ENCODE measurements around the gene LIF.
"Not testable (repeated sequence)": the region's sequence is repeated elsewhere in the genome, so short reads cannot be mapped to it uniquely, and the experiment has no call there.

Gene LIF

DNA sequence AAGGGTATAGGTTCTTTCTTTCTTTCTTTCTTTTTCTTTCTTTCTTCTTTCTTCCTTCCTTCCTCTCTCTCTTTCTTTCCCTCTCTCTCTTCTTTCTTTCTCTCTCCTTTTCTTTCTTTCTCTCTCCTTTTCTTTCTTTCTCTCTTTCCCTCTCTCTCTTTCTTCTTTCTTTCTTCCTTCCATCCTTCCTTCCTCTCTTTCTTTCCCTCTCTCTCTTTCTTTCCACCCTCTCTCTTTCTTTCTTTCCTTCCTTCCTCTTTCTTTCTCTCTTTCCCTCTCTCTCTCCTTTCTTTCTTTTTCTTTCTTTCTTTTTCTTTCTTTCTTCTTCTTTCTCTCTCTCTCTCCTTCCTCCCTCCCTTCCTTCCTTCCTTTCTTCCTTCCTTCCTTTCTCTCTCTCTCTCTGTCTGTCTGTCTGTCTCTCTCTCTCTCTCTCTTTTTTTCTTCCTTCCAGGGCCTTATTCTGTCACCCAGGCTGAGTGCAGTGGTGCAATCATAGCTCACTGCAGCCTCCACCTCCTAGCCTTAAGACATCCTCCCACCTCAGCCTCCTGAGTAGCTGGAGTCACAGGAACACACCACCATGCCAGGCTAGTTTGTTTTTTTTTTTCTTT is 26.8 kb downstream of the LIF start:
- Histone ChIP-seq H3K36me3 (no peaks in the 10 kb centered on the region), H3K27me3 (no peaks in the 10 kb centered on the region), H3K4me3 (ENCODE audit: low read depth in 1 of 2, low read length in 1 of 2) (no peak overlapping the region), H3K27ac (peak overlapping the region; percentile 91), H3K9me3 (no peaks in the 10 kb centered on the region), H3K4me1 (ENCODE audit: control insufficient read depth in 1 of 2, insufficient read depth in 1 of 2, low read depth in 1 of 2, low read length in 1 of 2) (peaks cover 57 to 59% of the 10 kb centered on the region in 2 experiments)
- no peak for TF ChIP-seq CTCF (IDR thresholded peaks at IDR 0.05)

DNA sequence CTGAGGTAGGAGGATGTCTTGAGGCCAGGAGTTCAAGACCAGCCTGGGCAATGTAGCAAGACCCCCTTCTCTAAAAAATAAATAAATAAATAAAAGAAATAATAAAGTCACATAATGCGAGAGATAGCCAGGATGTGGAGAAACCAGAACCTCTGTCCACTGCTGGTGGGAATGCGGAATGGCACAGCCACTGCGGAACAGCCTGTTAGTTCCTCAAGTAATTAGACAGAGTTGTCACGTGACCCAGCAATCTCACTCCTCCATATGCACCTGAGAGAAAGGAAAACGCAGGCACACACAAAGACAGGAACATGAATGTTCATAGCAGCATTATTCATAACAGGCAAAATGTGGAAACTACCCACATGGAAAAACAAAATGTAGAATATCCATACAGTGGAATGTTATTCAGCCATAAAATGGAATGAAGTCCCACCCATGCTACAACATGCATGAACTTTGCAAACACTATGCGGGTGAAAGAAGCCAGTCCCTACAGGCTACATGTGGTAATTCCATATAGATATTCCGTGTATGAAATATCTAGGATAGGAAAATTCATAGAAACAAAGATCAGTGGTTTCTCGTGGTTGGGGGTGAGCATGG is 27.4 kb downstream of the LIF start:
- no peaks in the 10 kb centered on the region for H3K36me3 ChIP-seq
- peaks cover 57 to 59% of the 10 kb centered on the region in 2 experiments for H3K4me1 ChIP-seq (ENCODE audit: control insufficient read depth in 1 of 2, insufficient read depth in 1 of 2, low read depth in 1 of 2, low read length in 1 of 2)
- TF ChIP-seq CTCF (IDR thresholded peaks at IDR 0.05) = no peak
- H3K9me3 ChIP-seq = no peaks in the 10 kb centered on the region
- H3K27me3 ChIP-seq = no peaks in the 10 kb centered on the region
- no peak overlapping the region for H3K27ac ChIP-seq
- no peak overlapping the region for H3K4me3 ChIP-seq (ENCODE audit: low read depth in 1 of 2, low read length in 1 of 2)

DNA sequence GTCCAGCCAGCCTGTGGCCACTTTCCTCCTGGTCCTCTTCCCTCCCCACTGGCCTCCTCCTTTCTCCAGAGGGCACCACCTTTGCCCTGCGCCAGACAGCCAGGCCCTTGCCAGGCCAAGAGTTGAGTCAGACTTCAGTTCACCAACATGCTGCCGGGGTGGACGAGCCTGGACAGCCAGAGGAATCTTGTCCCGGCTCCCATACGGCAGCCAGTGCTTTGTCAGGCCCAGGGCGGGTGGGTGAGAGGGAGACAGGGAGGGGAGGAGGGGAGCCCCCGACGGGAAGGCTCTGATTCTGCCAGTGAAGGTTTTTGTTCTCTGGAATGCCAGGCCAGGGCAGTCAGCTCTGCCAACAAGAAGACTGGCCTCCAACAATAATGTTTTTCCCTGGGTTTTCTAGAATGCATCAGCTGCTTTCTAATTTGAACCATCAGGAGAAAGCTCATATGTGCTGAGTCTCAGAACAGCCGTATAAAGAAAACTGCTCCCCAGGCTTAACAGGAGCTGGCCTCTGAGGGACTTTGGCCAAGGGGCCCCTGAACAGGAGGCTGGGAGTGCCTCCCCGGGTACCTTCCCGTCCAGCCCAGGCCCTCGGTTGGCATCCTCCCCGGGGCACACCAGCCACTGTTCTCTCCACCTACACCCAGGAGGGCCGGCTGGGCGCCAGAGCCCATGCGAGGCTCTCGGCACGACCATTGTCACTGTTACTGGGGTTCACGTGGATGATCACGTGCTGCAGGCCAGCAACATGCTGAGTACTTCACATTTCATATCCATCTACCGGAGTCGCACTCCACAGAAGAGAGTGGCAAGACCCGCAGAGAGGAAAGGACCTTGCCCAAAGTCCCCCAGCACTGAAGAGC is 28.6 kb downstream of the LIF start:
- H3K27me3 ChIP-seq = no peaks in the 10 kb centered on the region
- no peak overlapping the region for H3K27ac ChIP-seq
- H3K4me3 ChIP-seq (ENCODE audit: low read depth in 1 of 2, low read length in 1 of 2) = no peak overlapping the region
- peaks cover 57 to 59% of the 10 kb centered on the region in 2 experiments for H3K4me1 ChIP-seq (ENCODE audit: control insufficient read depth in 1 of 2, insufficient read depth in 1 of 2, low read depth in 1 of 2, low read length in 1 of 2)
- TF ChIP-seq CTCF (IDR thresholded peaks at IDR 0.05) = no peak
- no peaks in the 10 kb centered on the region for H3K36me3 ChIP-seq
- H3K9me3 ChIP-seq = no peaks in the 10 kb centered on the region

GRCh38 chr22:30216710-30217109 is 29.8 kb downstream of the LIF start:
- H3K27me3 ChIP-seq = no peaks in the 10 kb centered on the region

DNA sequence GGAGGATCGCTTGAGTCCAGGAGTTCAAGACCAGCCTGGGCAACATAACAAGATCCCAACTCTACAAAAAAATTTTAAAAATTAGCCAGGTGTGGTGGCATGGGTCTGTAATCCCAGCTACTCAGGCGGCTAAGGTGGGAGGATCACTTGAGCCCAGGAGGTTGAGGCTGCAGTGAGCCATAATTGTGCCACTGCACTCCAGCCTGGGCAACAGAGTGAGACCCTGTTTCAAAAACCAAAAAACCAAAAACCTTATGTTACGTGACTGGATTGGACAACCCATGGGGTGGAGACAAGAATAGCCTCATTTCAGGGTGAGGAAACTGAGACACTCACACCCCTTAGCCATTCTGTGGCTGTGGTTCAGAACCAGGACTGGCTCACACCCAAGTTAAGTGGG is 30.3 kb downstream of the LIF start:
- not testable (repeated sequence) for H3K9me3 ChIP-seq; H3K36me3 ChIP-seq; H3K27ac ChIP-seq; H3K27me3 ChIP-seq; H3K4me3 ChIP-seq (ENCODE audit: low read depth in 1 of 2, low read length in 1 of 2)
- H3K4me1 ChIP-seq (ENCODE audit: control insufficient read depth in 1 of 2, insufficient read depth in 1 of 2, low read depth in 1 of 2, low read length in 1 of 2) = peaks cover 57 to 59% of the 10 kb centered on the region in 2 experiments

More at GRCh38 chr22:30216710-30217109, 29.8 kb downstream of the LIF start:
- Histone ChIP-seq H3K4me3 (ENCODE audit: low read depth in 1 of 2, low read length in 1 of 2) (no peak overlapping the region), H3K4me1 (ENCODE audit: control insufficient read depth in 1 of 2, insufficient read depth in 1 of 2, low read depth in 1 of 2, low read length in 1 of 2) (peaks cover 57 to 59% of the 10 kb centered on the region in 2 experiments), H3K9me3 (no peaks in the 10 kb centered on the region), H3K36me3 (no peaks in the 10 kb centered on the region), H3K27ac (no peak overlapping the region)
- no peak for TF ChIP-seq CTCF (IDR thresholded peaks at IDR 0.05)

Measured in neutrophil (primary cell).